Activated CD8-positive, alpha-beta T cell treated with anti-CD3 and anti-CD28 coated beads for 36 hours (primary cell): ENCODE measurements around the gene LINC00305. TPM values are rescaled to one million over a fixed set of nuclear protein-coding genes. Genes with fewer than 3 reads are reported as not detected.

Source experiments
- ATAC-seq: fragments of 200-7000 bp; cut with Tn5 transposase; one replicate; pipeline ENCODE4 v1.10.0; 2021; ENCODE audit warnings: mild to moderate bottlenecking, moderate library complexity
- CTCF ChIA-PET: fragments of 350-600 bp; sonication (Branson Sonifier 250); formaldehyde crosslinking; loops from one replicate; lab custom pipeline; 2021; ENCODE audit warnings: antibody characterized with exemption; lab: Charles Lee
- POLR2A ChIA-PET: fragments of 350-600 bp; sonication (Branson Sonifier 250); formaldehyde crosslinking; loops from one replicate; lab custom pipeline; 2021; ENCODE audit warnings: antibody characterized with exemption; lab: Charles Lee
- DNase-seq: peaks from one replicate; pipeline ENCODE4 v3.0.0-alpha.2; 2020
- H3K27ac Mint-ChIP-seq: one replicate; pipeline ENCODE4 v1.8.0; 2021; ENCODE audit warnings: mild to moderate bottlenecking, mixed read lengths
- H3K27me3 Mint-ChIP-seq: one replicate; pipeline ENCODE4 v1.8.0; 2021; ENCODE audit warnings: mixed read lengths
- H3K36me3 Mint-ChIP-seq: one replicate; pipeline ENCODE4 v1.8.0; 2021; ENCODE audit warnings: low read depth, mixed read lengths
- H3K4me1 Mint-ChIP-seq: one replicate; pipeline ENCODE4 v1.8.0; 2021; ENCODE audit warnings: low read depth, mixed read lengths
- H3K4me3 Mint-ChIP-seq: one replicate; pipeline ENCODE4 v1.8.0; 2021; ENCODE audit warnings: mild to moderate bottlenecking, moderate library complexity, mixed read lengths
- H3K9me3 Mint-ChIP-seq: one replicate; pipeline ENCODE4 v1.8.0; 2021; ENCODE audit warnings: mixed read lengths
- intact Hi-C: fragments of 100-400 bp; cut with micrococcal nuclease; formaldehyde crosslinking; loops from one replicate; pipeline ENCODE4 v1.10.0; 2022
- total RNA-seq, 2 experiments: library from RNA; stranded (reverse); gene quantifications; one replicate each; pipeline ENCODE4 v1.2.3, GENCODE V29; 2021
- TF ChIP-seq, protein P1 (sequence below): fragments of 200-600 bp; IDR thresholded peaks from one replicate; pipeline ENCODE4 v1.8.0; 2022; ENCODE audit warnings: antibody characterized with exemption, mild to moderate bottlenecking

The LINC00305 gene
- total RNA-seq, 2 experiments from 2014 or later: not detected

DNA sequence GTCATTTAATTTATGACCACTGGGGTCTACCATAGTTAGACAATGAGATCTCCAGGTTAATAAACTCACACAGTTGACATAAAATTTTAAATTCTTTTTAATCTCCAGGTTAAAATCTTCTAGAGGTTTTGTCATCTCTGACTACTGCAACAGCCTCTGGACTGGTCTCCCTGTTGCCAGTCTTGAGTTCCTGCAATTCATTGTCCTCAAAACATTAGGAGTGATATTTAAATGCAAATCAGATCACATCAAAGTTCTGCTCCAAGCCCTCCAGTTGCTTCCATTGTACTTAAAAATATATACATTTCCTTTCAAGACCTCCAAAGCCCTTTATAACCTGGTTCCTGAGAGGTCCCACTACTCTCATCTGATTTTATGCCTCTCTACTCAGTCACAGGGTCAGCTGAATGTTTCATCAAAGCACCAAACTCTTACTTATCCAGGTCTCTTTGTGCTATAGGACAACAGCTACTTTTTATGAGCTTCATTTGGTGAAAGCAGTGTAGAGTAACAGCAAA lies 18.6 kb upstream of the LINC00305 start:
- Mint-ChIP-seq H3K4me1 (no peaks in the 10 kb centered on the region), H3K27me3 (no peaks in the 10 kb centered on the region), H3K9me3 (peaks cover 1% of the 10 kb centered on the region), H3K27ac (no peak overlapping the region), H3K36me3 (no peaks in the 10 kb centered on the region), H3K4me3 (no peak overlapping the region)
- CTCF ChIA-PET: interaction anchor here (0.9 kb wide), 1 partner anchor 170 kb away, joined by 3 read pairs; no protein-coding TSS in a partner anchor
- POLR2A ChIA-PET: no interaction called here
- TF ChIP-seq, protein P1, sequence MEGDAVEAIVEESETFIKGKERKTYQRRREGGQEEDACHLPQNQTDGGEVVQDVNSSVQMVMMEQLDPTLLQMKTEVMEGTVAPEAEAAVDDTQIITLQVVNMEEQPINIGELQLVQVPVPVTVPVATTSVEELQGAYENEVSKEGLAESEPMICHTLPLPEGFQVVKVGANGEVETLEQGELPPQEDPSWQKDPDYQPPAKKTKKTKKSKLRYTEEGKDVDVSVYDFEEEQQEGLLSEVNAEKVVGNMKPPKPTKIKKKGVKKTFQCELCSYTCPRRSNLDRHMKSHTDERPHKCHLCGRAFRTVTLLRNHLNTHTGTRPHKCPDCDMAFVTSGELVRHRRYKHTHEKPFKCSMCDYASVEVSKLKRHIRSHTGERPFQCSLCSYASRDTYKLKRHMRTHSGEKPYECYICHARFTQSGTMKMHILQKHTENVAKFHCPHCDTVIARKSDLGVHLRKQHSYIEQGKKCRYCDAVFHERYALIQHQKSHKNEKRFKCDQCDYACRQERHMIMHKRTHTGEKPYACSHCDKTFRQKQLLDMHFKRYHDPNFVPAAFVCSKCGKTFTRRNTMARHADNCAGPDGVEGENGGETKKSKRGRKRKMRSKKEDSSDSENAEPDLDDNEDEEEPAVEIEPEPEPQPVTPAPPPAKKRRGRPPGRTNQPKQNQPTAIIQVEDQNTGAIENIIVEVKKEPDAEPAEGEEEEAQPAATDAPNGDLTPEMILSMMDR: no peak
- no peak for DNase-seq
- ATAC-seq: no peak
- intact Hi-C loops: no loop called here

DNA sequence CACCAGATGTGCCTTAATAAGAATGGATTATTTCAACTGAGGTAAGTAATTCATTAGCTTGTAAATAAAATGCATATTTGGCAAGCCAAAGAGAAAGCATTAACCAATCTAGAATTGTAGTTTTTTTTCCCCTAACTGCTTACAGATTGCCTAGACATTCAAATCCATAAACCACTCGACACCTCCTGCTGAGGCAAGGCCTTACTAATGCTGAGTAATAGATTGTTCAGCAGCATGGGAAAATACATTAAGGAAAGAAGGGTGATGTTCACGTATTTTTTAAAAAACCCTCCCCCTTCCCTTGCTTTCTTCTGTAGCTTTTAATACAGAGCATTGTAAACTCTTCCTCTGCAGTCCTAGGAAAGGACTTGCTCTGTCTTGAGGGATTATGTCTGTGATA lies 17.0 kb upstream of the LINC00305 start:
- no peaks in the 10 kb centered on the region for H3K4me1 Mint-ChIP-seq
- no peaks in the 10 kb centered on the region for H3K27me3 Mint-ChIP-seq
- peaks cover 1% of the 10 kb centered on the region for H3K9me3 Mint-ChIP-seq
- CTCF ChIA-PET: no interaction called here
- no peaks in the 10 kb centered on the region for H3K36me3 Mint-ChIP-seq
- ATAC-seq: no peak
- intact Hi-C loops: no loop called here
- H3K4me3 Mint-ChIP-seq: no peak overlapping the region
- DNase-seq: no peak
- H3K27ac Mint-ChIP-seq: no peak overlapping the region
- POLR2A ChIA-PET: interaction anchor here (1.5 kb wide), 1 partner anchor 21 kb away, joined by 3 read pairs; no protein-coding TSS in a partner anchor
- TF ChIP-seq, protein P1: no peak

DNA sequence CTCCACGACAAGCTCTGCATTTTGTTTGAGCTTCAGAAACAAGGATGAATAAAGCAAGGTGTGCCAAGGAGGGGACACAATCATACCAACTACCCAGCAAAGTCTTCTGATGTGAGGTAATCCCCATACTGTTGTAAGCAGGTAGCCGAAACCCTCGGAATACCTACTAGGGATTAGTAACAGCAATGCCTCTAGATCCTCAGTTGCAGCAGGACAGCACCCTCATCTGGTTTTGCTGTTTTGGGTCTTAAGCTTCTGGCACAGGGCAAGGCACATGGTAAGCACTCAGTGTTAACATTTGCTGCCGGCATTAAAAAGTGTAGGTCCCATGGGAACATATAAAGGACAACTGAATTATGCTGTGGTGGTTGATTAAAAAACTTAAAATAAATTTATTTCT lies 16.0 kb upstream of the LINC00305 start:
- no peaks in the 10 kb centered on the region for H3K36me3 Mint-ChIP-seq
- H3K27ac Mint-ChIP-seq: no peak overlapping the region
- H3K9me3 Mint-ChIP-seq: no peaks in the 10 kb centered on the region
- ATAC-seq: no peak
- intact Hi-C loops: no loop called here
- no peaks in the 10 kb centered on the region for H3K4me1 Mint-ChIP-seq
- no peaks in the 10 kb centered on the region for H3K27me3 Mint-ChIP-seq
- DNase-seq: no peak
- POLR2A ChIA-PET: interaction anchor here (1.5 kb wide), 1 partner anchor 22 kb away, joined by 3 read pairs; no protein-coding TSS in a partner anchor
- H3K4me3 Mint-ChIP-seq: no peak overlapping the region
- CTCF ChIA-PET: no interaction called here
- TF ChIP-seq, protein P1: no peak

DNA sequence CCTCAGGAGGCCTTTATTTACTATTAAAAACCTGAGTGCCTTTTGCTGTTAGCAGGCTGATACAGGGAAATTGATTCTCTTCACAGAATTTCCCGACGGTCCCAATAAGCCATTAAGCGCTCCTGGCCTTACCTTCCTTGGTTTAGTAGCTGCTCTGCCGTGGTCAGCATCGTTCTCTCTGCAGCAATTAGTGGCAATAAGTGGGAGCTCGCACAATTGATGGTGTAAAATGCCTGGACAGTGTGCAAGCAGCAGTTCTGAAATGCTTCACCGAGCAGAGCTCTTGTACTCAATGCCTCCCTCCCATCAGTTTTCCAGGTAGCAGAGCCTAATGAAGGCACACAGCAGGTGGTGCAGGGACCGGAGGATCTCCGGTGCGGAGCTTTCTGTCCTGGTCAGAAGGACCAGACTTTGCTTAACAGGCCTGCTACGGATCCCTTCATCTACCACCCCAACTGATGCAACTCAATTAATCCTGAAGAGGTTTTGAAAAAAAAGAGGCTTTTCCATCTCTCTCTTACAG lies 1.1 kb upstream of the LINC00305 start:
- Mint-ChIP-seq H3K4me1 (no peaks in the 10 kb centered on the region), H3K36me3 (no peaks in the 10 kb centered on the region), H3K4me3 (no peak overlapping the region), H3K27ac (no peak overlapping the region), H3K27me3 (no peaks in the 10 kb centered on the region), H3K9me3 (no peaks in the 10 kb centered on the region)
- no peak for DNase-seq
- intact Hi-C loops: no loop called here
- ATAC-seq: no peak
- TF ChIP-seq, protein P1: no peak
- CTCF ChIA-PET: no interaction called here
- POLR2A ChIA-PET: interaction anchor here (0.7 kb wide), 1 partner anchor 604 kb away, joined by 3 read pairs; no protein-coding TSS in a partner anchor

DNA sequence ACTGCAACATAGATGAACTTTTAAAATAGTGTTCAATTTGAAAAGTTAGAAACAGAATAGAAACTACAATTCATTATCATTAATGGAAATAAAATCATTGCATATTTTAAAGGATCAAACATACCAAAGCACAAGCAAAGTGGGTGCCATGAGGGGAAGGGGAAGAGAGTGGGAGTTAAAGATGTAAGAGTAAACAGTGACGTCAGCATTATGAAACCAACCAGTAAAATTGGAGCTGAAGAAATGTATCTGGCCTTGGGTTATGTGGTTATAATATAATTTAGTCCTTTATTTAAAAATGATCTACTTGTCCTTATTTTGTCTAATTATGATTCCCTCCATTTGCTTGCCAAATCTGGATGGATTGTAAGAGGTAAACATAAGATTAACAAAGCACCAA lies 6.0 kb downstream of the LINC00305 start:
- DNase-seq (no peak), ATAC-seq (no peak)
- Mint-ChIP-seq H3K36me3 (no peaks in the 10 kb centered on the region), H3K4me3 (no peak overlapping the region), H3K4me1 (no peaks in the 10 kb centered on the region), H3K27ac (no peak overlapping the region), H3K27me3 (no peaks in the 10 kb centered on the region), H3K9me3 (no peaks in the 10 kb centered on the region)
- ChIA-PET POLR2A (no interaction called here), CTCF (no interaction called here)
- intact Hi-C loops: no loop called here
- TF ChIP-seq, protein P1: no peak
